GM19328 (cell line): Measurements from ENCODE around the gene KCNH2.

Source experiments
- ATAC-seq: cut with Tn5 transposase; IDR thresholded peaks from one replicate; pipeline ENCODE4 v1.9.1; 2021; ENCODE audit warnings: mild to moderate bottlenecking, moderate library complexity; ENCODE audit not compliant: unreplicated experiment

KCNH2 gene

DNA sequence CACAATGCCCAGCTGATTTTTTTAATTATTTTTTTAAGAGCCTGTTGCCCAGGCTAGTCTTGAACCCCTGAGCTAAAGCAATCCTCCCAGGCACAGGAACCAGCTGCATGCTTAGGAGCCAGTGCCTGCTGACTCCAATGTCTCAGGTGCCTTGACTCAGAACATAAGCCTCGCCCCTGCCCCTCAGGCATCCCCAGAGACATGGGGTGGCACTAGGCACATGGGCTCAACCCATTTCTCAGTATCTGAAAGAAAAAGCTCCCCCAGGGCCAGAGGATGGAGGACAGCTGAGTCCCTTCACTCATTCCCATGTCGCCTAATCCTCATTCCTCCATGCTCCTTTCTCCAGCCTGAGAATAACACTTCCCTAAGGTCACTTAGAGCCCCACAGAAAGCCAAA, 39.1 kb downstream of the KCNH2 start:
- ATAC-seq: no peak

DNA sequence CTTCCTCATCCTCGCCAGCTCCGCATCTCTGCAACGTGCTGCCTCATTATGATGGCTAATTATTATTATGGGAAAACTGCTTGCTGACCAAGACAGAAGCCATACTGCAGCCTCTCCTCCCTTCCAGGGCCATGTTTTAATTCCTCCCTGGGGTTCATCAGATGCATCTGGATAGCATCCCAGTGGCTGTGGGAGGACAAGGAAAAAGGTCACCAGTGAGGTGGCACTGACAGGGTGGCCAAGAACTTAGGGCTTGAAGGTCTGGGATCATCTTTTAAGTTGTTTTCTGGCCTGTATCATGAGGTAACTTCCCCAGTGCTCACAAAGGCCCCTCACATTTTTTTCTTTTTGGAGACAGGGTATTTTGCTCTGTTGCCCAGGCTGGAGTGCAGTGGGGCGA, 39.6 kb downstream of the KCNH2 start:
- ATAC-seq: no peak

DNA sequence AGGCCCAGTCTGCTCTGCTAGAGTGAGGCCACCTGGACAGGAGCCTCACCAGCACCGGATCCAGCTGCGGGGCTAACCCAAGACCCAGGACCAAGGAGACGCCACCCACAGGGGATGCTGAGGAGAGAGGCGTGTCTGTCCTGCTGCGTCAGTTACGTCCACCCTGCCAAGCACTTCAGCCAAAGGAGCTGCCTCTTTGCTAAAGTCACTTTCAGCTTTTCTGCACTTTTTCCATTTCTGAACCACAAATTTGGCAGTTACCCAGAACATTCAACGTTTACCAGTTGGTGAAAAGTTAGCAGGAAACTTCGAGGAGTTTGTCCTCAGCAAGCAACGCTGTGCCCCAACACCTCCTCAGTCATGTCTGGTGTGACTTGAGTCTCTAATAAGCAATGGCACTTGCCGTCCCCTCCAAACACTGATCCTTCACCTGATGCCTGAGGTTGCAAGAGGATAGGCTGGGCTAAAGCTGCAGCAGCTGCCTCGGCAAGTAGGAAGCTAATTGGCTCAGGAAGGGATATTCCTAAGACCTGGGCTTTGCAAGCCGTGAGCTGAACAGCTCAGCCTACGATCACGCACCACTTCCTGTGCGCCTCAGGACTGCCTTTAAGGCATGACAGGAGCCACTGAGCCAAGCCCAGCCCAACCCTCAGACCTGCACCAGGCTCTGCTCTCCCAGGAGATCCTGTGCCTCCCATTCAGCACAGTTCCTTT, 40.1 kb downstream of the KCNH2 start:
- no peak for ATAC-seq

DNA sequence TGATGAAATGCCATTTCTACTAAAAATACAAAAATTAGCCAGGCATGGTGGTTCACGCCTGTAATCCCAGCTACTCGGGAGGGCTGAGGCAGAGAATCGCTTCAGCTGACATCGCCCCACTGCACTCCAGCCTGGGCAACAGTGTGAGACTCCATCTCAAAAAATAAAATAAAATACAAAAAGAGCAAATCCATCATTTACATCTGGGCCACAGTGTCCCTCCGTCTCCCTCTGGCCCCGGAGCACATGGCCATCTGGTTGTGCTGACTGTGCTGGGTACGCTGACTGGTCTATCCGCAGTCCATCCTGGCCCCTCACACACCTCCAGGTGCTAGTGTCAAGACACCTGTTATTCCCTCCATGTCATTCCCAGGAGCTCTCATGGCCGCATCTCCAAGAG, 42.1 kb downstream of the KCNH2 start:
- ATAC-seq: no peak

DNA sequence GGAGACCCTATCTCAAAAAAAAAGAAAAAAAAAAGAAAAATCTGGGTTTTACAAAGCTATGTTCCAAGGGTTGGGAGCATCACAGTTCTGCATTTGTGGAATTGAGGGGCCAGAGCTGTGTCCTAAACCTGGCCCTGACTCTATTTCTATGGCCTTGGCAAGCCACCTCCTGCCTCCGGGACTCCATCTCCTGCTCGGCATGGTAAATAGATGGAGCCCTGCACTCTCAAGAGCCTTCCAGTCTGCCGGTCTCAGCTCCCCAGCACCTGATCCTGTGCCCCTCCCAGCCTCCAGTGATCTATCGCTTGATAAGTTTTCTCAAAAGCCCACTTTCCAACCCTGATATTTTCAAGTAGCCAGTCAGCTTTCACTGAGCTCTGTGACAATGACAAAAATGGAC, 43.0 kb downstream of the KCNH2 start:
- no peak for ATAC-seq

DNA sequence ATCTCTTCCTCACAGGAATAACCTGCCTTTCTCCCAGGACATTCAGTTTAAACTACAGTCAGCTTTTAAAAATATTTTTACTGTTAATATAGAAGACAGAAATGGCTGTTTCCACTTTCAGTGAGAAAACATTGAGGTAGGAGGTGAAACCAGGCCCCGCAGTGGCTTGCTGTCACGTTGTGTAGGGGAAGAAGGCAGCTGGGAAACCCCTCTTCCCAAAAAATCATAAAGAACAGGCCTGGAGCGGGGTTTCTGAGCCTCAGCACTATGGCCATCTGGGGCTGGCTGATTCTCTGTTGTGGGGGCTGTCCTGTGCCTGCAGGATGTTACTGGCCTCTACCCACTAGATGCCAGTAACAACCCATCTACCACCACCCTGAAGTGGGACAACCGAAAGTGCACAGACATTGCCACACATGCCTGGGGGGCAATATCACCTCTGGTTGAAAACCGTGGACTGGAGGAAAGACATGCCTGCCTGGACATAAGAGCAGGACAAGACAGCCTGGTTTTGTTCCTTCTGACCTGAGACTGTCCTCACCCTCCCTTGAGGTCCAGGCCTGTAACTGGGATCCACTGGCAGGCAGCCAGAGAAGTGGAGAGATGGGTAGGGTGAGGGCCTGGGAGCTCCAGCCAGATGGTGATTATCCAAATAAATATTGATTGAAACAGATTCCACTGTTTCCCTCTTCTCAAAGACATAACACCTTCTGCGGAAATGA, 43.9 kb downstream of the KCNH2 start:
- no peak for ATAC-seq

DNA sequence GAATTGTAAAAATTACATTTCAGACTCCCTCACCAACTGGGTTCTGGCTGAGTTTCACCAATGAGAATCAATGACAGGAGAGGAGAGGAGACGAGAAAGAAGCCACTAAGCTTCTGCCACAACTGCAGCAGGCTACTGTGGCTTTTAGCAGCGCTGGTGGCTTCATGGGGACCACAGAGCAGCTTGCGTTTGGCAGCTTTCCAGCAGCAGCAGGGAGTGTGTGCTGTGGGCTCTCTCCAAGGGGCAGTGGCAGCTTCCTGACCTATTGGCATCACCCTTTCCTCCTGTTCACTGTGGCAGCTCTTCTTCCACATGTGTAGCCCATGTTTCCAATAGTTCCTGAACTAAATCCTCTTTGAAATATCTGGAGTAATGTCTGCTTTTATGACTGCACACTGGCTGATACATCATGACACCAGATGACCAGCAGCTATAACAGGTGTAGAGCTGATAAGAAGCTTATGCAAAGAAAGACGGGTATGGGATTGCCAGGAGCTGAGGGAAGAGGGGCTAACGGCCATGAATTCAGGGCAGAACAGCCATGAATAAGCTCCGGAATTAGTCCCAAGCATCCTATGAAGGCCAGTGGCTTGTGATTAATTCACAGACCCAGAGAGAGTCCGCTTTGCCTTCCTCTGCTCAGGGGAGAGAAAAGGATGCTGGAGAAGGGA, 46.8 kb downstream of the KCNH2 start:
- no peak for ATAC-seq

DNA sequence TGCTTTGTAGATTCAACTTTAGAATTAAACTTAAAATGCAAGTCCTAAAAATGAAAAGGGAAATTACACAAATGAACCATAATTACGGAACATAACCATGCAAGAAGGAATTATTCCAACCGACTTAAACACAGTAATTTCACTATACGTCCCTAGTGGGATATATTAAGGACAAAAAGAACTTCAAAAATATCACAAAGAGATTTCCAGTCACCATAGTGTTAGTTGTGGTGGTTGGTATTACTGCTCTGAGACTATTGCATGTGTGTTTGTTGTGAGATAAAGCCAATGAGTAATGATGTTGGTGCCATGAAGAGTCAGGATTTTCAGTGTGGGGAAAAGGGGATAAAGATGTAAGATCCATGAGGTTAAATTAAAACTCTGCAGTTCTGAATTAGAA, 49.6 kb downstream of the KCNH2 start:
- ATAC-seq: no peak

DNA sequence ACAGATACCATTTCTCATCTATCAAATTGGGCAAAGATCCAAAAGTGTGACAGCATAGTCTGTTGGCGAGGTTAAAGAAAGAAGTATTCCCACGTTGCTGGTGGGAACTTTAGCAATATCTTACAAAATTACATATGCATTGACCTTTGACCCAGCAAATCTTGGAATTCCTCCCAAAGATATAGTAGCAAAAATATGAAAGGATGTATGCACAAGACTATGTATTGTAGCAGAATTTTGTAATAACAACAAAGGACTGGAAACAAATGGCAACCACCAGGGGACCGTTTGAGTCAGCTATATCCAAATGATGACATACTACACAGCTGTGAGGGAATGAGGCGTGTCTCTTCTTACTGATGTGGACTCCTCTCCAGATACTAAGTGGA, 50.2 kb downstream of the KCNH2 start:
- no peak for ATAC-seq

DNA sequence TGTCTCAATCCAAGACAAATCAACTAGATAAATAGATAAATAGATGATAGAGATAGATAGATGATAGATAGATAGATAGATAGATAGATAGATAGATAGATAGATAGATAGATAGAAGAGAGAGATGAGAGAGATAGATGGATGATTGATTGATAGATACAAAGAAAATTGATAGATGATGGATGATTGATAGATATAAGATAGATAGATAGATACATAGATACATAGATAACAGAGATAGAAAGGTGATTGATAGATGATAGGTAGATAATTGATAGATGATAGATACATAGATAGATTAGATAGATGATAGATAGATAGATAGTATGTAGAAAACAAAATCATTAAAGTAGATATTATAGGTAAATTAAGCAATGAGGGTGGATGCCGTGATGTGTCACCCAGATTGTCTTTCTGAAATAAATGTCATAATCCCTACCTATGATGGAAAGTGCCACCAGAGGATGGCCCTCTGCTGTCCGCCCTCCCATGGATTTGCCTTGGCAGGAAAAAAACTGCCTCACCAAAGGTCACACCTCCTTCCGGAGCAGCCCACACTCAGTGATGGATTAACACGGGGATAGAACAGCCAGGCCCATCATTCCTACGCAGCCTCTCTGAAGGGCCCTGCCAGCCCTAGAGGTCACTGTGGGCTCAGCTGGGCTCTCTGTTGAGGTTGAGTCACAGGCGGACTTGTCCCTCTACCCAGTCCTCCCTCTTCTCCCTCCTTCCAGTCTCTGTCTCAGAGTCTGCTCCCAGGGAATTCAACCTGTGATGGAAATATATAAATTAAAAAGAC, 50.8 kb downstream of the KCNH2 start:
- no peak for ATAC-seq

DNA sequence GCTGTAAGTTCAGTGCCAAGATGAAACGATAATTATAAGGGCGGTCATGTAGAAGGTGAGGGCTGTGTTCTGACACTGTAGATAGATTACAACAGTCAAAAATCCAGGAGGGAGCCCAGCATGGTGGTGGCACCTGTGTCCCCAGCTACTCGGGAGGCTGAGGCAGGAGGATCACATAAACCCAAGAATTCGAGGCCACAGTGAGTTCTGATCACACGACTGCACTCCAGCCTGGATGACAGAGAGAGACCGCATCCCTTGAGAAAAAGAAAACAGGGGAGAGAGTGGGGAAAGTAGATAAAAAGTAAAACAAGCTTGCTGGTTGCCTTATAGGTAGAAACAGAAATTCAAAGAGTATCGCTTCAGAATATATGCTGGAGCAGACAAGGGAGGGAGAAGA, 52.1 kb downstream of the KCNH2 start:
- no peak for ATAC-seq

DNA sequence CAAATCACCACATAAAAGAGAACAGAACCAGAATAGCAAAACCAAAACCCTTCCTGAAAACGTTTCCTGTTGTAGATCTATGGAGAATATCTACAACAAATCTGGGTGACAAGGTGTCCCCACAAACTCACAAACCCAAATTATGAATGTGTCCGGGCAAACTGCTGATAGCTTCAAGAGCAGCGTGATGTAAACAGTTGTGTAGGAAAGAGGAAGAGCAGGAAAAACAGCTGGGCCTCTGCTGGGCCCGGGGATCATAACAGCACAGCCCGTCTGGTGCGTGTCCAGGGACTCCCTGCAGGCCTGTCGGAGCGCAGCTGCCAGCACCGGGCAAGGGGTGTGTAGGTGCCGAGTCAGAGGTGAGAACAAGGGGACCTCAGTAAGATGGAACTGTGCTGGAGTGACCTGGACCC, 53.7 kb downstream of the KCNH2 start:
- no peak for ATAC-seq

DNA sequence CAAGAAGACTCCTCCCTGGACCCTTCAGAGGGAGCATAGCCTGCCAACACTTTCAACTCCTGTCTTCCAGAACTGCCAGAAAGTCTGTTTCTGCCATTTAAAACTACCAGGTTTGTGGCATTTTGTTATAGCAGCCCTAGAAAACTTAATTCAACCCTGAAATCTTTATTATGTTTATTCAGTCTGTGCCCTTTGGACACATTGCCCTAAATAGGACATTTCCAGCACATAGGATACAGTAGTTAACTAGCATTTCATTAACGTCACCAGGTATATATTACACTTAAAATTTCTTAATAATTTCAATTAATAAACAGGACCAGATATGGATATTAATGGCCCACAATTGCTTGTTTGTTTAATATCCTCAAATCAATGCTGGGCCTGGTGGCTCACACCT, 54.3 kb downstream of the KCNH2 start:
- no peak for ATAC-seq

DNA sequence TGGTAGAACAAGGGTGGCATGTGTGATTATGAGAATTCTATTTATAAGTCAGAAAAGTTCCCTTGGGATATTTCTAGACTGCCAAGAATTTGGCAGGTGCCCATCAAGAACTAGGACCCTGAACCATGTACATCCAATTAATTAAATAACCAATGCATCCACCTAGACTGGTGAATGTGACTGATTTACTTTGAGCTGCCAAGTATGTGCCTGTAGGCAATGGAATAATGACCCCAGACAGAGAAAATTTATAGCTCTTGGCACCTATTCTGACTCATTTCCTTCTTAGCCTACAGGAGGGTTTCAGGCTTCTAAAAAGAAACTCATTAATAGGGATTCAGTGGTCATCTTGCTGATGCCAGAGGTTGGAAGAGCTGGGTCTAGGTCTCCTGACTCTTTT, 54.9 kb downstream of the KCNH2 start:
- no peak for ATAC-seq

DNA sequence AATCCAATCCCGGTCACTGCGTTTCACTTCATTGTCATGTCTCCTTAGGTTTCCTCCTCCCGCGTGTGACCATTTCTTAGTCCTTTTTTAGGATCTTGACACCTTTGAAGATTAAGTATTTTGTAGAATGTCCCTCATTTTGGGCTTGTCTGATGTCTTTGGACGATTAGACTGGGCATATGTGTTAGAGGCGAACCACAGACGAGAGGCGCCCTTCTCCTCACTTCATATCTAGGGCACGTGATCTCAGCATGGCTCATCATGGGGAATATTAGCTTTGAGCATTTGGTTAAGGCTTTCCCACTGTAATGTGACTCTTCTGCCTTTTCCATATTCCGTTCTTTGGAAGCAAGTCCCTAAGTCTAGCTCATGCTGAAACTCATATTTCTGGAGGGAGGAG, 59.0 kb downstream of the KCNH2 start:
- ATAC-seq: no peak

DNA sequence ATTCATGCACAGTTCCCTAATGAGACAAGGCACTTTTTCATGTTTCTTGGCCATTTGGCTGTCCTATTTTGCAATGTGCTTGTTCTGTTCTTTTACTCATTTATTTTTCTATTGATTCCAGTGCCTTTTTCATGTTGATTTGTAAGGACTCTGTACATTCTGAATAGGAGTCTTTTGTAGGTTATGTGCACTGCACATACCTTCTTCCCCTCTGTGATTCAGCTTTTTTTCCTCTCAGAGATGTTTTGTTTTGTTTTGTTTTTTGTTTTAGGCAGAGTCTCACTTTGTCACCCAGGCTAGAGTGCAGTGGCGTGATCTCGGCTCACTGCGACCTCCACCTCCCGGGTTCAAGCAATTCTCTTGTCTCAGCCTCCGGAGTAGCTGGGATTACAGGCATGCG, 59.7 kb downstream of the KCNH2 start:
- no peak for ATAC-seq

DNA sequence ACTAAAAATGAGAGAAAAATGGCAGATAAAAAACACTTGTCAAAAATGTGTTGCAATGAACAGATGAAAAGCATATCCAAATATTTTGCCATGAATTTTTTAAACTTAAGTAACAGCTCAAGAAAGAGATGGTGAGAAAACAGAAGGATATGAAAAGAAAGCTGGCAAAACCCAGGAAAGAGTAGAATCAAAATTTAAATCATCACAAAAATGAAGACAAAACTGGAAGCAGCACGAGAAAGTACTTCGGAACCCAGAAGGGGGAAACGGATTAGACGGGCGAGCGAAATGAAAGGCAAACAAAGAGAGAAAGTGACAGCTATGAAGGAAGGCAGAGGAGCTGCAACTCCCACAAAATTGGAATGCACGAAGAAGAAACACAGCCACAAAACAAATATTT, 60.2 kb downstream of the KCNH2 start:
- ATAC-seq: no peak

DNA sequence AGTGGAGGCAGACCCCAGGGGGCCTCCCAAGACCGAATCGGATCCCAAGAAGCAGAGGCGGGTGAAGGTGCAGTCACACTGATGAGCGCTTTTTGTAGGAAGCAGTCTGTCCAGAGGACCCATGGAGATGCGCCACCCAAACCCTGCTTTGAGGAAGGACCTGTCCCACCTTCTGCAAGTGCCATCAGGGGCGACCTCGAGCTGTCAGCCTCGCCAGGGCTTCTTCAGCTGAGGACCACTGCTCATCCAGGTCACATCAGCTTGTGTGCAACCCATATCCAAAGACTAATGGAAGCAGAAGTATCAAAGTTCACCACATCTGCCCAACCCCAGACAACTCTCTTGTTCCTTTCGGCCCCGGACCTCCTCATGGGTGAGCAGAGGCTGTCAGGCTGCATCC, 61.5 kb downstream of the KCNH2 start:
- ATAC-seq: no peak

DNA sequence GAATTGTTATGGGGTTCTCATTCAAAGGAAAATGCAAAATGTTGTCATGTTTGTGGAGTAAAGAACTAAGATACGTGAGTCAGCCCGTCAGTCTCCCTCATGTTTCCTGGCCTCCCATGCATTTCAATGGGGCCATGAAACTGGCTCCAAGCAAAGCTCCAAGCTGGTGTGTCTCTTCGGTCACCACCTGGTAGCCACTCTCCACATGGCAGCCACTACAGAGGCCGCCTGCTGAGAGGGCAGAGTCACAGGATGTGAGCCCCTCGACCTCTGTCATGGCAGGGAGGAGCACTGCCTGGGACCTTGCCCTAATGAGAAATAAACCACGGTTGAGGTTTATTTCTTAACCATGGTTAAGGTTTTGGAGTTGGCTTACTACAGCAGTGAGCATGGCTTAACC, 63.2 kb downstream of the KCNH2 start:
- ATAC-seq: no peak

DNA sequence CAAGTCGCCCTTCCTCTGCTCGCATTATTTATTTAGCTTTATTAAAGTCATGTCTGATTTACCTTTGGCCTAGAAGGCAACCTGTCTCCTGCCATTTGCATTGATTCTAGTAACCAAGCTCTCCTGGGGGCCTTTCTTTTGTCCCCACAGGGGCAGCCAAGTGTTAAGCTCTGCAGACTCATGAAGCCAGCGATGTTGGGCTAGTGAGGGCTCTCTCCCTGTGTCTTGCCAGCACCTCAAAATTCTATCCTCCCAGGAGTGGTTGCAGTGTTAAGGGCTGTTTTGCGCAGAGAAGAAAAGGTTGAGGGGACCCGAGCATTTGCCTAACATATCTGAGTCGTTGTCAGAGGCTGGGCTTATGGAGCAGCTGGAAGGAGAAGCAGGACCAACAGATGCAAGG, 63.9 kb downstream of the KCNH2 start:
- ATAC-seq: no peak

DNA sequence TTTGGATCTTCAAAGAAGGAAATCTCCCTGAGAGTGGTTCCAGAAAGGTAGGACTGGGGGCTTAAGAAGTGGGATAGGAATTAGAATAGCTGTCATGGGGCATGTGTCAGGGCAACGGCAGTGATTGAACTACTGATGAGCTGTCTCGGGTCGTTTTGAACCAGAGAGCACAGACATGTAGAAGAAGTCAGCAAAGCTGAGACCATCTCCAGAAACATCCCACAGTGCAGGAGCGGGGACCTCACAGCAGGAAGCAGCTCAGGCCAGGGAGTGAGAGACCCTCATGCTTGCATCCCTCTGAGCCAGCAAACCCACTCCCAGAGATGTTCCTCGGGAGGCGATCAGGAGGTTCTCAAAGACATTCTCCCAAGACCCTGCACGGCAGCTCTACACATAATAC, 65.7 kb downstream of the KCNH2 start:
- ATAC-seq: no peak
